ENCODE data around the gene TSPAN3. TPM values are rescaled to one million over a fixed set of nuclear protein-coding genes. Genes with fewer than 3 reads are reported as not detected.

Gene TSPAN3
- total and polyA plus RNA-seq, 5 experiments from 2014 or later, result 36.6 to 120 (median 87.9) TPM

- Mint-ChIP-seq H3K4me3 (no peak overlapping the region), H3K27ac (peak overlapping the region in 1 of 10 donors; percentile 60), H3K36me3 (no peaks in the 10 kb centered on the region), H3K27me3 (no peaks in the 10 kb centered on the region), H3K9me3 (no peaks in the 10 kb centered on the region), H3K4me1 (peaks cover 29 to 81% (median 58%) of the 10 kb centered on the region in 4 donors)
- no peak for ATAC-seq
- DNase-seq, result no peak
- POLR2A ChIA-PET, result no interaction called here
Observed at GRCh38 chr15:77063249-77063648, 7.7 kb downstream of the TSPAN3 start.

- Mint-ChIP-seq H3K27ac (peak overlapping the region in 2 of 10 donors; percentile 26 to 40), H3K4me1 (peaks cover 28 to 71% (median 51%) of the 10 kb centered on the region in 4 donors), H3K36me3 (no peaks in the 10 kb centered on the region), H3K27me3 (no peaks in the 10 kb centered on the region), H3K4me3 (peak overlapping the region in 2 of 10 donors; percentile 3 to 8), H3K9me3 (no peaks in the 10 kb centered on the region)
- no peak for ATAC-seq
- POLR2A ChIA-PET, result interaction anchor here (0.7 to 1.1 kb wide), 2 partner anchors 9 to 10 kb away, joined by 4 to 5 read pairs; partner anchors contain the start of gene TSPAN3
- no peak for DNase-seq
Observed at GRCh38 chr15:77060546-77060945, 10.4 kb downstream of the TSPAN3 start.

- H3K9me3 Mint-ChIP-seq, result no peaks in the 10 kb centered on the region
- peak overlapping the region in 6 of 10 donors; percentile 13 to 52 (median 32) for H3K27ac Mint-ChIP-seq
- POLR2A ChIA-PET, result interaction anchor here (0.7 to 1.1 kb wide), 3 partner anchors 8 to 65 kb away, joined by 3 to 5 read pairs (median 4); partner anchors contain the start of genes PSTPIP1 and TSPAN3
- peak in 3 of 10 donors; percentile 19 to 32 (median 24) for DNase-seq
- H3K4me3 Mint-ChIP-seq, result peak overlapping the region in 9 of 10 donors; percentile 3 to 50 (median 27)
- peak in 1 of 2 donors; percentile 37 for ATAC-seq
- H3K36me3 Mint-ChIP-seq, result peaks cover 0 to 2% (median 0%) of the 10 kb centered on the region in 3 donors
- H3K4me1 Mint-ChIP-seq, result peaks cover 28 to 70% (median 47%) of the 10 kb centered on the region in 4 donors
- no peaks in the 10 kb centered on the region for H3K27me3 Mint-ChIP-seq
Observed at GRCh38 chr15:77059786-77060361, 11.0 kb downstream of the TSPAN3 start.

- Mint-ChIP-seq H3K27ac (peak overlapping the region in 2 of 10 donors; percentile 13 to 55), H3K27me3 (no peaks in the 10 kb centered on the region)
- DNase-seq, result no peak
Observed at GRCh38 chr15:77058468-77058867, 12.4 kb downstream of the TSPAN3 start.

GRCh38 chr15:77057685-77058084, 13.2 kb downstream of the TSPAN3 start:
- Mint-ChIP-seq H3K4me3 (no peak overlapping the region), H3K36me3 (peaks cover 0 to 11% (median 0%) of the 10 kb centered on the region in 3 donors), H3K27me3 (no peaks in the 10 kb centered on the region), H3K4me1 (peaks cover 34 to 57% (median 39%) of the 10 kb centered on the region in 4 donors), H3K27ac (peak overlapping the region in 4 of 10 donors; percentile 4 to 26 (median 14)), H3K9me3 (no peaks in the 10 kb centered on the region)
- ATAC-seq (no peak), DNase-seq (no peak)
- POLR2A ChIA-PET, result interaction anchor here (0.8 to 1.6 kb wide), 4 partner anchors 7 to 13 kb away, joined by 3 to 5 read pairs (median 3); partner anchors contain the start of gene TSPAN3

More at GRCh38 chr15:77058468-77058867, 12.4 kb downstream of the TSPAN3 start:
- H3K4me1 Mint-ChIP-seq, result peaks cover 34 to 60% (median 39%) of the 10 kb centered on the region in 4 donors
- no peaks in the 10 kb centered on the region for H3K9me3 Mint-ChIP-seq
- ATAC-seq, result no peak
- H3K4me3 Mint-ChIP-seq, result no peak overlapping the region
- POLR2A ChIA-PET, result interaction anchor here (1.4 to 1.6 kb wide), 2 partner anchors 8 to 12 kb away, joined by 3 to 5 read pairs; partner anchors contain the start of gene TSPAN3
- H3K36me3 Mint-ChIP-seq, result peaks cover 0 to 10% (median 0%) of the 10 kb centered on the region in 3 donors

GRCh38 chr15:77057072-77057471, 13.8 kb downstream of the TSPAN3 start:
- Mint-ChIP-seq H3K4me3 (no peak overlapping the region), H3K4me1 (peaks cover 32 to 54% (median 35%) of the 10 kb centered on the region in 4 donors), H3K9me3 (no peaks in the 10 kb centered on the region), H3K36me3 (peaks cover 0 to 17% (median 5%) of the 10 kb centered on the region in 3 donors), H3K27ac (no peak overlapping the region), H3K27me3 (no peaks in the 10 kb centered on the region)
- POLR2A ChIA-PET, result interaction anchor here (0.8 to 1.3 kb wide), 3 partner anchors 8 to 11 kb away, joined by 3 read pairs; no protein-coding TSS in a partner anchor
- ATAC-seq (no peak), DNase-seq (no peak)

GRCh38 chr15:77053709-77054108, 17.2 kb downstream of the TSPAN3 start:
- no peaks in the 10 kb centered on the region for H3K9me3 Mint-ChIP-seq
- peaks cover 0 to 35% (median 5%) of the 10 kb centered on the region in 3 donors for H3K36me3 Mint-ChIP-seq
- POLR2A ChIA-PET, result no interaction called here
- peaks cover 13 to 27% (median 16%) of the 10 kb centered on the region in 4 donors for H3K4me1 Mint-ChIP-seq
- peak overlapping the region in 3 of 10 donors; percentile 19 to 60 (median 25) for H3K27ac Mint-ChIP-seq
- no peaks in the 10 kb centered on the region for H3K27me3 Mint-ChIP-seq
- no peak overlapping the region for H3K4me3 Mint-ChIP-seq
- no peak for ATAC-seq
- DNase-seq, result no peak

GRCh38 chr15:77052556-77052955, 18.4 kb downstream of the TSPAN3 start:
- Mint-ChIP-seq H3K36me3 (peaks cover 0 to 43% (median 5%) of the 10 kb centered on the region in 3 donors), H3K27ac (peak overlapping the region in 1 of 10 donors; percentile 57), H3K4me3 (no peak overlapping the region), H3K27me3 (no peaks in the 10 kb centered on the region), H3K4me1 (peaks cover 2 to 15% (median 6%) of the 10 kb centered on the region in 4 donors), H3K9me3 (no peaks in the 10 kb centered on the region)
- POLR2A ChIA-PET, result interaction anchor here (0.5 kb wide), 1 partner anchor 12 kb away, joined by 7 read pairs; no protein-coding TSS in a partner anchor
- DNase-seq (no peak), ATAC-seq (no peak)

- H3K27ac Mint-ChIP-seq, result peak overlapping the region in 3 of 10 donors; percentile 22 to 54 (median 34)
- no peaks in the 10 kb centered on the region for H3K9me3 Mint-ChIP-seq
- POLR2A ChIA-PET, result no interaction called here
- peaks cover 0 to 61% (median 15%) of the 10 kb centered on the region in 3 donors for H3K36me3 Mint-ChIP-seq
- peaks cover 5 to 15% (median 10%) of the 10 kb centered on the region in 4 donors for H3K4me1 Mint-ChIP-seq
- ATAC-seq, result no peak
- H3K27me3 Mint-ChIP-seq, result no peaks in the 10 kb centered on the region
- no peak overlapping the region for H3K4me3 Mint-ChIP-seq
- DNase-seq, result no peak
Observed at GRCh38 chr15:77048135-77048876, 22.6 kb downstream of the TSPAN3 start.

- Mint-ChIP-seq H3K27me3 (no peaks in the 10 kb centered on the region), H3K36me3 (peaks cover 0 to 58% (median 9%) of the 10 kb centered on the region in 3 donors), H3K27ac (peak overlapping the region in 2 of 10 donors; percentile 29 to 32), H3K9me3 (peaks cover 0 to 4% (median 0%) of the 10 kb centered on the region in 9 donors), H3K4me1 (peaks cover 5 to 24% (median 15%) of the 10 kb centered on the region in 4 donors), H3K4me3 (no peak overlapping the region)
- POLR2A ChIA-PET, result interaction anchor here (0.8 kb wide), 1 partner anchor 34 kb away, joined by 3 read pairs; no protein-coding TSS in a partner anchor
- ATAC-seq, result no peak
- no peak for DNase-seq
Observed at GRCh38 chr15:77046704-77047412, 24.1 kb downstream of the TSPAN3 start.

- DNase-seq (no peak), ATAC-seq (no peak)
- no peaks in the 10 kb centered on the region for H3K27me3 Mint-ChIP-seq
- POLR2A ChIA-PET, result interaction anchor here (0.9 to 1.4 kb wide), 2 partner anchors 11 to 47 kb away, joined by 3 read pairs; no protein-coding TSS in a partner anchor
- peaks cover 0 to 51% (median 9%) of the 10 kb centered on the region in 3 donors for H3K36me3 Mint-ChIP-seq
- no peak overlapping the region for H3K4me3 Mint-ChIP-seq
- peaks cover 0 to 6% (median 0%) of the 10 kb centered on the region in 9 donors for H3K9me3 Mint-ChIP-seq
- peaks cover 8 to 28% (median 18%) of the 10 kb centered on the region in 4 donors for H3K4me1 Mint-ChIP-seq
- peak overlapping the region in 3 of 10 donors; percentile 22 to 70 (median 35) for H3K27ac Mint-ChIP-seq
Observed at GRCh38 chr15:77045985-77046384, 24.9 kb downstream of the TSPAN3 start.

Data from naive thymus-derived CD8-positive, alpha-beta T cell (primary cell).